Gastroesophageal sphincter (tissue), 4 donors: ENCODE measurements around the gene MRPS7. TPM values are rescaled to one million over a fixed set of nuclear protein-coding genes. Genes with fewer than 3 reads are reported as not detected.
A peak's percentile ranks its signal among the peaks of the same experiment; 100 is the strongest.

ENCODE experiments used
- ATAC-seq: fragments of 150-250 bp; one replicate; pipeline ENCODE4 v1.9.1; 2016; ENCODE audit warnings: mild to moderate bottlenecking, moderate library complexity
- H3K27ac ChIP-seq, 4 donors: fragments of 200-600 bp; sonication (generic) in 3 of 4; 1 replicate in 3 of 4; 2 replicates in 1 of 4; pipeline ENCODE4 v1.5.1; 2016 to 2019
- H3K27me3 ChIP-seq: fragments of 200-600 bp; sonication (generic); one replicate; pipeline ENCODE4 v1.5.1; 2019
- H3K36me3 ChIP-seq, 2 donors: fragments of 200-600 bp; sonication (generic); one replicate each; pipeline ENCODE4 v1.5.1; 2019; ENCODE audit warnings: control low read depth in 1 of 2
- H3K4me1 ChIP-seq, 3 donors: fragments of 200-600 bp; sonication (generic); 1 replicate in 2 of 3; 2 replicates in 1 of 3; pipeline ENCODE4 v1.5.1; 2016 to 2019; ENCODE audit warnings: control low read depth in 2 of 3
- H3K4me3 ChIP-seq, 2 donors: fragments of 200-600 bp; sonication (generic); one replicate each; pipeline ENCODE4 v1.5.1; 2019; ENCODE audit warnings: mild to moderate bottlenecking in 1 of 2, moderate library complexity in 1 of 2
- H3K9me3 ChIP-seq, 3 donors: fragments of 200-600 bp; sonication (generic); one replicate each; pipeline ENCODE4 v1.5.1; 2017 to 2019; ENCODE audit warnings: control low read depth in 2 of 3
- CTCF ChIP-seq, 4 experiments: fragments of 200-600 bp in 2 of 4; fragments of 450-650 bp in 2 of 4; sonication (generic) in 1 of 4; IDR thresholded peaks; one replicate each; pipeline ENCODE4 v1.5.1; 2017 to 2019; ENCODE audit warnings: antibody characterized with exemption in 4 of 4, mild to moderate bottlenecking in 2 of 4, moderate library complexity in 2 of 4
- EP300 ChIP-seq: sonication (generic); formaldehyde crosslinking; IDR thresholded peaks from one replicate; pipeline ENCODE4 v1.6.1; 2017; ENCODE audit warnings: antibody characterized with exemption, mild to moderate bottlenecking
- POLR2A ChIP-seq, 2 donors: fragments of 450-650 bp; IDR thresholded peaks; one replicate each; pipeline ENCODE4 v1.6.1; 2017; ENCODE audit warnings: antibody characterized with exemption in 2 of 2, mild to moderate bottlenecking in 2 of 2, moderate library complexity in 1 of 2
- POLR2AphosphoS5 ChIP-seq: sonication (generic); formaldehyde crosslinking; IDR thresholded peaks from one replicate; pipeline ENCODE4 v1.6.1; 2017; ENCODE audit warnings: antibody characterized with exemption
- WGBS, 2 donors: methylation state at CpG; one replicate each; pipeline ENCODE4 v1.1.5; 2018; ENCODE audit warnings: low coverage in 1 of 2; 5-methylcytosine and 5-hydroxymethylcytosine counted together
- total RNA-seq, 4 donors: library from RNA; depleted of rRNA; stranded (reverse); fragments of >200 nt; gene quantifications; one replicate each; pipeline ENCODE4 v1.1.0, GENCODE V29; 2016

Gene MRPS7
- total RNA-seq, 4 donors from 2014 or later: 35.0 to 46.4 (median 38.3) TPM

GRCh38 chr17:75262112-75262606 is 480 bp downstream of the MRPS7 start:
- TF ChIP-seq POLR2AphosphoS5 (no peak), POLR2A (IDR thresholded peaks at IDR 0.05) (no peak), EP300 (no peak), CTCF (IDR thresholded peaks at IDR 0.05) (no peak)
- peak; percentile 37 for ATAC-seq
- Histone ChIP-seq H3K9me3 (no peaks in the 10 kb centered on the region), H3K27ac (peak overlapping the region; percentile 77 to 95 (median 90)), H3K36me3 (peaks cover 0 to 43% of the 10 kb centered on the region in 2 donors), H3K4me3 (peak overlapping the region; percentile 70 to 99), H3K27me3 (no peaks in the 10 kb centered on the region), H3K4me1 (peaks cover 8 to 49% (median 24%) of the 10 kb centered on the region in 3 donors)
- 5 to 20% methylated on average over 1 to 4 of the region's 23 CpGs for WGBS, 2 donors

- ATAC-seq: no peak
- H3K4me1 ChIP-seq: peaks cover 8 to 52% (median 24%) of the 10 kb centered on the region in 3 donors
- H3K9me3 ChIP-seq: no peaks in the 10 kb centered on the region
- no peak for TF ChIP-seq CTCF (IDR thresholded peaks at IDR 0.05)
- TF ChIP-seq POLR2AphosphoS5: no peak
- TF ChIP-seq EP300: no peak
- TF ChIP-seq POLR2A (IDR thresholded peaks at IDR 0.05): no peak
- H3K4me3 ChIP-seq: no peak overlapping the region
- H3K27ac ChIP-seq: no peak overlapping the region
- WGBS, 2 donors: 92% methylated on average over 3 of the region's 4 CpGs; no CpG with 5 or more reads in 1 of the 2 donors
- no peaks in the 10 kb centered on the region for H3K27me3 ChIP-seq
- peaks cover 0 to 50% of the 10 kb centered on the region in 2 donors for H3K36me3 ChIP-seq
Measured at GRCh38 chr17:75263055-75263454, 1.4 kb downstream of the MRPS7 start.

DNA sequence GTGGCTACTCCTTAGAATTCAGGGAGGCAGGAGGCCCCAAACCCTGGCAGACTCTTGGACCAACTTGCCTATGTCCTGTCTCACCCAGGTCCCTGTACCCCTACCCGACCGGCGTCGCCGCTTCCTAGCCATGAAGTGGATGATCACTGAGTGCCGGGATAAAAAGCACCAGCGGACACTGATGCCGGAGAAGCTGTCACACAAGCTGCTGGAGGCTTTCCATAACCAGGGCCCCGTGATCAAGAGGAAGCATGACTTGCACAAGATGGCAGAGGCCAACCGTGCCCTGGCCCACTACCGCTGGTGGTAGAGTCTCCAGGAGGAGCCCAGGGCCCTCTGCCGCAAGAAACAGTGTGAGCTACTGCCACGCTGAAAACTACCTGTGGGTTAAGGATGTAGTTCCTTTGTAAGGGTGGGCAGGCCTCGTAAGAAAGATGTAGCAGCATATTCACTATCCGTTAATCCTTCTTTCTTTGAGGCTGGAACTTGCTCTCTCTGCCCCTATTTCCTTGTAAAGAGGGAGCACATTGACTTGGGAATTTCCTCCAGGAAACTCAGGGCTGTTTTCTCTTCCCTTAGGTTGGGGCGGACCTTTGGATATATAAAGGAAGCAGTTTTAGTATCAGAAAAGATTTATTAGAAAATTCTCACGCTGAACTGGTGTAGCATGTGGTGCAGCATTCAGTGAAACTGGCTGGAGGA is 4.1 kb downstream of the MRPS7 start:
- ATAC-seq: no peak
- WGBS, 2 donors: 73 to 82% methylated on average over 3 to 9 of the region's 17 CpGs

DNA sequence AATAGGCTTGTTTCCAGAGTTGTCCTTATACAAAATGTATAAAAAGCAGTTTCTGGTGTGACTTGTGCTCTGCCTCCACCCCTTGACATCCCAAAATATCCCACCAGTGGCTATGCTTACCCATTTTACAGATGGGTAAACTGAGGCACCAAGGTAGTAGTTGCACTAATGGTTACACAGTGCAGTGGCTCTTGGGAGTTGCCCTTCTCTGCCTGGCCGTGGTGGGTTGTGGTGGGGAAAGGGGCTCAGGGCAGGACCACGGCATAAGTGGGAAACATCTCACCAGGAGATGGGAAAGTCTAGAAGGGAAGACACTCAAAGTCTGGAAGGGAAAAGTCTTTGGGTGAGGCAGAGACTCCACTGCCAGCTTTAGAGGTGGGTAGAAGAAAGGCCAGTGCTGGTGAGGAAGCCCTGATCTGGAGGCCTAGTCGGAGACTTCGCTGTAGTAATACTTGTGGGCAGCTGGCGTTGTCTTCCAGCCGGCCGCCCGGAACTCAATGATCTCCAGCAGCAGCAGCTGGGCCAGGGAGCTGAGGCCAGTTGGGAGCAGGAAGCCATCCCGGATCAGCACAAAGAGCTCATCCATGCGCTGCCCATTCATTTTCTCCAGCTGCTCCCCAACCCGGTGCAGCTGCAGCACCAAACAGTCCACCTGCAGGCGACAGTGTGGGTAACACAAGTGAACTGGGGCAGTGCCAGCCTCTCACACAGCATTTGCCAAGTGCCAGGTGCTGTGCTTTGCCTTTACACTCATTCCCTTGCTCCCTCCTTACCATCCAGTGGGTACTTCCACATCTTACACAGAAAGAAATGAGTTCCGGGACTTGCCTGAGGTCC is 4.9 kb downstream of the MRPS7 start:
- no peaks in the 10 kb centered on the region for H3K27me3 ChIP-seq
- H3K36me3 ChIP-seq: peaks cover 0 to 50% of the 10 kb centered on the region in 2 donors
- no peak overlapping the region for H3K4me3 ChIP-seq
- ATAC-seq: no peak
- WGBS, 2 donors: 77 to 84% methylated on average over 10 of the region's 13 CpGs
- peaks cover 0 to 35% (median 15%) of the 10 kb centered on the region in 3 donors for H3K4me1 ChIP-seq
- H3K27ac ChIP-seq: no peak overlapping the region
- H3K9me3 ChIP-seq: no peaks in the 10 kb centered on the region
- no peak for TF ChIP-seq CTCF (IDR thresholded peaks at IDR 0.05)
- TF ChIP-seq EP300: no peak
- no peak for TF ChIP-seq POLR2A (IDR thresholded peaks at IDR 0.05)
- TF ChIP-seq POLR2AphosphoS5: no peak

More for the DNA sequence above, 4.1 kb downstream of the MRPS7 start:
- Histone ChIP-seq H3K27ac (no peak overlapping the region), H3K4me1 (peaks cover 0 to 37% (median 15%) of the 10 kb centered on the region in 3 donors), H3K36me3 (peaks cover 0 to 50% of the 10 kb centered on the region in 2 donors), H3K9me3 (no peaks in the 10 kb centered on the region), H3K4me3 (no peak overlapping the region), H3K27me3 (no peaks in the 10 kb centered on the region)
- no peak for TF ChIP-seq POLR2AphosphoS5
- no peak for TF ChIP-seq CTCF (IDR thresholded peaks at IDR 0.05)
- TF ChIP-seq POLR2A (IDR thresholded peaks at IDR 0.05): no peak
- no peak for TF ChIP-seq EP300
